ENCODE results near the gene ASCC3.

GRCh38 chr6:100701728-100702127 lies 179.4 kb downstream of the ASCC3 start:
- no peak for TF ChIP-seq POLR2A (IDR thresholded peaks at IDR 0.05)
- no peak for TF ChIP-seq CTCF (IDR thresholded peaks at IDR 0.05)

All from lower leg skin (tissue), 3 donors.